ENCODE measurements around the gene TPSD1. TPM values are rescaled to one million over a fixed set of nuclear protein-coding genes. Genes with fewer than 3 reads are reported as not detected.

The TPSD1 gene
- total RNA-seq, 3 donors from 2014 or later = 0.35 to 4.3 (median 0.58) TPM

- Histone ChIP-seq H3K9me3 (no peaks in the 10 kb centered on the region), H3K4me3 (no peak overlapping the region), H3K4me1 (ENCODE audit: low read depth) (no peaks in the 10 kb centered on the region), H3K36me3 (ENCODE audit: low read depth) (no peaks in the 10 kb centered on the region)
- DNase-seq (no peak), ATAC-seq (no peak)
- no peak for TF ChIP-seq CTCF (IDR thresholded peaks at IDR 0.05)
- intact Hi-C loops (cut with DNase I, micrococcal nuclease) = no loop called here
Observed at GRCh38 chr16:1280783-1281182, 24.9 kb downstream of the TPSD1 start.

GRCh38 chr16:1281517-1281916 lies 25.6 kb downstream of the TPSD1 start:
- no peak for ATAC-seq
- intact Hi-C loops (cut with DNase I, micrococcal nuclease) = no loop called here
- no peaks in the 10 kb centered on the region for H3K36me3 ChIP-seq (ENCODE audit: low read depth)
- no peaks in the 10 kb centered on the region for H3K4me1 ChIP-seq (ENCODE audit: low read depth)
- H3K9me3 ChIP-seq = no peaks in the 10 kb centered on the region
- DNase-seq = no peak
- no peak for TF ChIP-seq CTCF (IDR thresholded peaks at IDR 0.05)
- no peak overlapping the region for H3K4me3 ChIP-seq

GRCh38 chr16:1282324-1282973 lies 26.6 kb downstream of the TPSD1 start:
- DNase-seq = peak in 1 of 3 donors; percentile 37

GRCh38 chr16:1283296-1283695 lies 27.4 kb downstream of the TPSD1 start:
- peak in 1 of 3 donors; percentile 25 for DNase-seq
- Histone ChIP-seq H3K9me3 (no peaks in the 10 kb centered on the region), H3K4me3 (no peak overlapping the region), H3K4me1 (ENCODE audit: low read depth) (no peaks in the 10 kb centered on the region), H3K36me3 (ENCODE audit: low read depth) (no peaks in the 10 kb centered on the region)
- TF ChIP-seq CTCF (IDR thresholded peaks at IDR 0.05) = no peak
- intact Hi-C loops (cut with DNase I, micrococcal nuclease) = no loop called here
- ATAC-seq = no peak

More at GRCh38 chr16:1282324-1282973, 26.6 kb downstream of the TPSD1 start:
- intact Hi-C loops (cut with DNase I, micrococcal nuclease) = no loop called here
- no peak for ATAC-seq
- H3K4me1 ChIP-seq (ENCODE audit: low read depth) = no peaks in the 10 kb centered on the region
- no peaks in the 10 kb centered on the region for H3K9me3 ChIP-seq
- H3K4me3 ChIP-seq = no peak overlapping the region
- no peak for TF ChIP-seq CTCF (IDR thresholded peaks at IDR 0.05)
- no peaks in the 10 kb centered on the region for H3K36me3 ChIP-seq (ENCODE audit: low read depth)

GRCh38 chr16:1283996-1284616 lies 28.2 kb downstream of the TPSD1 start:
- intact Hi-C loops (cut with DNase I, micrococcal nuclease) = no loop called here
- H3K9me3 ChIP-seq = no peaks in the 10 kb centered on the region
- no peak overlapping the region for H3K4me3 ChIP-seq
- no peak for ATAC-seq
- no peak for TF ChIP-seq CTCF (IDR thresholded peaks at IDR 0.05)
- no peaks in the 10 kb centered on the region for H3K36me3 ChIP-seq (ENCODE audit: low read depth)
- no peaks in the 10 kb centered on the region for H3K4me1 ChIP-seq (ENCODE audit: low read depth)
- DNase-seq = peak in 1 of 3 donors; percentile 25

All from mucosa of descending colon (tissue), 3 donors.